Iris pigment epithelial cell (primary cell): ENCODE data around the gene C12orf43.
"Not testable (repeated sequence)": the region's sequence is repeated elsewhere in the genome, so short reads cannot be mapped to it uniquely, and the experiment has no call there.

Source experiments
- DNase-seq: peaks from one replicate; pipeline ENCODE4 v3.0.0-alpha.2; 2011; ENCODE audit warnings: low read depth

Gene C12orf43, protein sequence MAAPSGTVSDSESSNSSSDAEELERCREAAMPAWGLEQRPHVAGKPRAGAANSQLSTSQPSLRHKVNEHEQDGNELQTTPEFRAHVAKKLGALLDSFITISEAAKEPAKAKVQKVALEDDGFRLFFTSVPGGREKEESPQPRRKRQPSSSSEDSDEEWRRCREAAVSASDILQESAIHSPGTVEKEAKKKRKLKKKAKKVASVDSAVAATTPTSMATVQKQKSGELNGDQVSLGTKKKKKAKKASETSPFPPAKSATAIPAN

DNA sequence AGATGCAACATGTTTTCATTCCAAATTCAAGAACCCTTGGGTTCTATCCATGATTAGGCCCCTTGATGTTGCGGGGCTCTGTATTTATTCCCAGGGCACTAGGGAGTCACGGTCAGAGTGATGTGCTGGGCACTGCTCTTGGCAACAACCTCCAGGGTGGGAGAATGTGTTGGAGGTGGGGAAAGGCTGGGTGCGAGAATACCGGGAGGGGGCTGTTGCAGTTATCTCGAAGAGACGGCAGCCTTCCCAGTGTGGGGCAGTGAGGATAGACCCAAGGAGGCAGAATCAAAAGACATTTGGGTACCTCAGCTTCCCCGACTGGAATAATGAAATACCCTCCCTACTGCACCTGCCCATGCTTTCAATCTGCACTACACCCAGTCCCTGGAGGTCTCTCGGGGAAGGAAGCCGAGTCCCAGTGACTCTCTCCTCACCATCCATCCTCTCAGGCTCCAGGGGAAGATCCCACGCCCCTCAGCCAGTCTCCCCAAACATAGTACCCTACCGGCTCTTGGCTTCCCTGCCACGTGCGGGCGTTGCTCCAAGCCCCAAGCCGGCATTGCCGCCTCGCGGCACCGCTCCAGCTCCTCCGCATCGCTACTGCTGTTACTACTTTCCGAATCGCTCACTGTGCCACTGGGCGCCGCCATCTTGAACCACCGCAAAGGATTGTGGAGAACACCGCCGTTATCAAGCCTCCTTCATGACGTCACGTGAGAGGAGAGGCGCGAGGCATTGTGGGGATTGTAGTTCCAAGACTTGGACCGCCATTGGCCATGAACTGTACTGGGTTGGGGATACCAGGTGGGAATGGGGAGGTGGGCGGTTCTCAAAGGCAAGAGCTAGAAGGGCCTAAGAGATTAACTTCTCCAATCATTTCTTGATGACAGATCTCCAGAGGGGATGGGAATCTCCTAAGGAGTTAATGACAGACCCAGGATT is at the start of gene C12orf43:
Gene C12orf43, minus strand, starts transcription at position 663 of the 942 bp plus-strand sequence. Its CDS starts 13 bp downstream, at position 650.
- peak; percentile 88 for DNase-seq

DNA sequence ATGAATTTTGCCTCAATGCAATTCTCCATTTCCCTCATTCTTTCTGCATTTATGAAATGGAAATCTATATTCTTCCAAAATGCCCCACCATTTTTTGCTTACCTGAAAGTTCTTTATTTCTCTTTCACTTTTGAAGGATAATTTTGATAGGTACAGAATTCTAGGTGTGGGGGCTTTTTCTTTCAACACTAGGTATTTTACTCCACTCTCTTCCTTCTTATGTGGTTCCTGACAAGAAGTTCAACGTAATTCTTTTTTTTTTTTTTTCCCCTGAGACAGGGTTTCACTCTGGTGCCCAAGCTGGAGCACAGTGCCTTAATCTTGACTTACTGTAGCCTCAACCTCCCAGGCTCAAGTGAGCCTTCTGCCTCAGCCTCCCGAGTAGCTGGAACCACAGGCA is 49.1 kb upstream of the C12orf43 start:
- no peak for DNase-seq

DNA sequence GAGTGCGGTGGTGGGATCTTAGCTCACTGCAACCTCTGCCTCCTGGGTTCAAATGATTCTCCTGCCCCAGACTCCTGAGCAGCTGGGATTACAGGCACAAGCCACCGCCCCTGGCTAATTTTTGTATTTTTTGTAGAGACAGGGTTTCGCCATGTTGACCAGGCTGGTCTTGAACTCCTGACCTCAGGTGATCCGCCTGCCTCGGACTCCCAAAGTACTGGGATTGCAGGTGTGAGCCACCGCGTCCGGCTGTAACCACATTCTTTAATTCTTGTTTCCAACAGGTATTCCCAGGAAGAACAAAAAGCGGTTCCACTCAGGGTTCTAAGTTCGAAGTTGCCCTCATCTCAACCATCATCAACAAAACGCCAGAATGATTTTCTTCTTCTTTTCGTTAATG is 48.3 kb upstream of the C12orf43 start:
- not testable (repeated sequence) for DNase-seq

DNA sequence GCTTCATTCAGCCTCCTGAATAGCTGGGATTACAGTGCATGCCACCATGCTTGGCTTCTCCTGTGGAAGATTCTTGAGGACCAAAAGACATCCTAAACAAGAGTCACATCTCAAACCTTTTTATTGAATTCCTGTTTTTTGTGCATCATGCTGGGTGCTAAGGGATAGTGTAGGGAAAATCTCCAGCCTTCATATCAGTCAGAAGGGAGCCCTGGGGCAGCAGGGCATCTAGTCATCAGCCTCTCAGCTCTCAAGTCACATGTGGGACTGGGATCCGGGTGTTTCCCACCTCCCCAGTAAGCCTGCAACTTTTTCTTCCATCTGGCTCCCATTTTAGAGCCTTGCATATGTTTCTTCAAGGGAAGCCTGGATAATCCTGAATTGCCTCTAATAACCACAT is 47.8 kb upstream of the C12orf43 start:
- no peak for DNase-seq

DNA sequence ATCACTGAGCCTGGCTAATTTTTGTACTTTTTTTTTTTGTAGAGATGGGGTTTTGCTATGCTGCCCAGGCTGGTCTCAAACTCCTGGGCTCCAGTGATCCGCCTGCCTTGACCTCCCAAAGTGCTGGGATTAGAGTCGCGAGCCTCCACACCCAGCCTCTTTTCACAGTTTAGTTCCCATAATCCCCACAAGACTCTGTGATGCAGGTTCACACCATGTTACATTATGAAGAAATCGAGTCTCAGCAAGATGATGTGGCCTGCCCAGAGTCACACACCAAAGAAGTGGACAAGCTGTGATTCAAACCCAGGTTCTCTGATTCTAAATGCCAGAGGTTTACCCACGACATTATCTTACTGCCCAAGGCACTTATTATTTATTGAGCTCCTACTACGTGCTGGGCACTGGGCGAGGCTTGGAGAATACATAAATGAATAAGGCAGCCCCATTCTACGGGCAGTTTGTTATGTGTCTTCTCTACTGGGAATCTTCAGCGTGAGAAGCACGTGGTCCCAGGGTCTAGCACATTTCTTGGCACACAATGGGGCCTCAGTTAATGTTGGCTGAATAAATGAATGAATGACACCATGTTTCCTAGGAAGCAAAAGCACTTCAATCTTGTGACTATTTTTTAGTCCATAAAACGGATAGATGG is 46.2 kb upstream of the C12orf43 start:
- no peak for DNase-seq

DNA sequence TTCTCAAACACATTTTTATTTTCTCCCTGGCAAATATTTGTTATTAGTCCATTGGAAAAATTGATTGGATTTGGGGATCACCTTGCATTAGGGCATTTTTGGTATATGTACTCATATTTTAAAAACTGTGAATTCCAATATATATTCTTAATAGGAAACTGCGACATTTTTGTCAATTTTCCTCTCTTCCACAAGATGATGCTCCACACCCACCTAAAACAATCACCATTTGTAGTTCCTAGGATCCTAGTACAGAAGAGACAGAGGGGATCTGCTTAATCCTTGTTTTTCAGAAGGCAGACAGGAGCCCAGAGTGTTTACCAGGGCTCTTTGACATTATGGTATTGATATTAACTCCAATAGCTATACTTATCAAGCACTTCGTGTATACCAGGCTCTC is 45.5 kb upstream of the C12orf43 start:
- peak; percentile 4 for DNase-seq

DNA sequence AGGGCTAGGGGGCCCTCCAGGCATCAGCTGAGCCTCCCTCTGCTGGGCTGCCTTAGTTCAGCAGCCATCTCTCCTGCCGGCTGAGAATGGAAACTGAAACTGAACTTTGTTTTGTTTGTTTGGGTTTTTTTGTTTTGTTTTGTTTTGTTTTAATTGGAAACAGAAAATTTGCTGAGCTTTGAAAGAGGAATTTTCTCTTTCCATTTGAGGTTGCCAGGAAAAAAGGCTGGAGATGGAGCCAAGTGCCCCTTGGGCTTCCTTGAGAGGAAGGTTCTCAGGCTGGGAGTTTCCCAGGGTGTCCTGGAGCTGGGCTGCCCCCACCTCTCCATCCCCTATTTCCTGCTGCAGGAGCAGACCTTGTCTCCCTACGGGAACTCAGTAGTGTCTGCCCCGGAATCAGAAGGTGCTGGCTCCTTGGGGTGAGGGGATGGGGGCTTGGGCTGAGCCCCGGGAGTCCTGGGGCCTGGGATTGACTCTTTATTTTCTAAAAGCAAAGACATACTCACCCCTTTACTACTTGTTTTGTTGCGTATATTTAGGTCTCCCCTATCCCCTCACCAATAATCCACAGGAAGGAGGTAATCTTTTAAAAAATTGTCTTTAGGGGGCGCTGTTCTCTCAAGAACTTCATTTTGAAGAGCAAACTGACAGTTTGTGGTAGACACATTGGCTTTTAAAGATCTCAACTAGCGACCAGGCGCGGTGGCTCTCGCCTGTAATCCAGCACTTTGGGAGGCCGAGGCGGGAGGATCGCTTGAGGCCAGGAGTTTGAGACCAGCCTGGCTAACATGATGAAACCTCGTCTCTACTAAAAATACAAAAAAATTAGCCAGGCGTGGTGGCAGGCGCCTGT is 44.1 kb upstream of the C12orf43 start:
- DNase-seq, result peak; percentile 66

DNA sequence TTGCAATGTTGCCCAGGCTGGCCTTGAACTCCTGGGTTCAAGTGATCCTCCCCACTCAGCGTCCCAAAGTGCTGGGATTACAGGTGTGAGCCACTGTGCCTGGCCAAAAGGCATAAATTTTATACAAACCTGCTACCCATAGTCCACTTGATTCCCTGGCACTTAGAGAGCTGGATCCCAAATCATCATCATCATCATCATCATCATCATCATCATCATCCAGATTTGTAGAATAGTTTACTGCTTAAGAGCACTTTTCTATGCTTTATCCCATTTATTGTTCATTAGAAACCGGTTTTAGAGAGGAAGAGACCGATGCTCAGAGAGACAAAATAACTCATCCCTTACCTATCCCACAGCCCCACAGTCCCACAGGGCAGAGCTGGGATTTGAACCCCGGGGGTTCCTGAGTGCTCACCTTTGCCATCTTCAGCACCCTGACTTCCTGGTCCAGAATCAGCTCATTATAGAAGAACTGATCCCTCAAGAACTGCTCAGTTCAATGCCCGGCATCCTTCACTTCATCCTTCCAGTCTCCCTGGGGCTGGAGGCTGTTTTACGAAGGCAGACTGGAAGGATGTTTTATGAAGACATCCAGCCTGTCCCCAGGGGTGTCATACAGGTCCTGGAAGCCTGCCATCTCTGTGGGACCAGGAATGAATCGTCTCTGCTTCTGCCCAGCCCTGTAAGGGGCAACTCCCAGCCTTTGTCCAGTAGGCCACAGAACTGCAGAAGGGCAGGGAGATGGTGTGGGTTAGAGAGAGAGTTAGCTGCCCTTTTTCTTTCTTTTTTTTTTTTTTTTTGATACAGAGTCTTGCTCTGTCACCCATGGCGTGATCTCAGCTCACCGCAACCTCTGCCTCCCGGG is 43.0 kb upstream of the C12orf43 start:
- no peak for DNase-seq

DNA sequence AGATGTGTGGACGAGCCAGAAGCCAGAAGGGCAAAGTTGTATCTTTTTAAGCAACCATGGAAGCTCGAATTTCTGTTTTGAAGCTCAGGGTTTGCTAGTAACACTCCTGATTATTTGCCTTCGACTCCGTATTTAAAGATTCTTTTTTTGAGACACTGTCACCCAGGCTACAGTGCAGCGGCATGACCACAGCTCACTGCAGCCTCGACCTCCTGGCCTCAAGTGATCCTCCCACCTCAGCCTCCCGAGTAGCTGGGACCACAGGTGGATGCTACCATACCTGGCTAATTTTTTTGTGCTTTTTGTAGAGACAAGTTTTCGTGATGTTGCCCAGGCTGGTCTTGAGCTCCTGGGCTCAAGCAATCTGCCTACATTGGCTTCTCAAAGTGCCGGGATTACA is 41.5 kb upstream of the C12orf43 start:
- no peak for DNase-seq

DNA sequence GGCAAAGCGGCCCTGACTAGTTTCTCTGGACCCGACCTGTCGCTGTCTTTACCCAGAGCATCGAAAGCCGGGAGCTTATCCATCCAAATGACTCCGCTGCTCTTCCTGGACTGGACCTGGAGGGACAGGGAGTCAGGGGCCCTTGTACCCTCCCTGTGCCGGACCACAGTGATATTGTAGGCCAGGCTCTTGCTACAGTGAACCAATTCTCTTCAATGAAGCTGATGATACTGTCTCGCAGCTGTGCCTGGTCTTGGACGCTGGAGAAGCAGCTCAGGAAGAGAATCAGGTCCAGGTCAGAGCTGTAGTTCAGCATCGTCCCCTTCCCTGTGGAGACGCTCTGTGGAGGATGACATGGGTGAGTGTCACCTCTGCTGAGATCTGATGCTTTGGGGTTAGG is 37.4 kb upstream of the C12orf43 start:
- no peak for DNase-seq

DNA sequence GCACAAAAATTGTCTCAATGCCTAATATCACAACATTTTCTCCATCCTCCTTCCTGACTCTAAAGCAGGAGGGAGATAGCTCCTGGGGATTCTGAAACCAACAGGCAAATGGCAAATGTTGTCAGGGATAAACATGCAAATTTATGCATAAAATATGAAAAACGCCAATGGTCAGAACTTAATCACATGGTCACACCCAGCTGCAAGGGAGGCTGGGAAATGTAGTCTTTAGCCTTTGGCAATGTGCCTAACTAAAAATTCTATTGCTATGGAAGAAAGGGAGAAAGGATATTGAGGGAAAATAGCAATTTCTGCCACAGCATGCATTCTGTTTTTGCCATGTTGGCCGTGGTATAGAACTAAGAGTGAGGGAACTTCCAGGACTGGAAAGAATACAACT is 34.4 kb upstream of the C12orf43 start:
- peak; percentile 29 for DNase-seq

DNA sequence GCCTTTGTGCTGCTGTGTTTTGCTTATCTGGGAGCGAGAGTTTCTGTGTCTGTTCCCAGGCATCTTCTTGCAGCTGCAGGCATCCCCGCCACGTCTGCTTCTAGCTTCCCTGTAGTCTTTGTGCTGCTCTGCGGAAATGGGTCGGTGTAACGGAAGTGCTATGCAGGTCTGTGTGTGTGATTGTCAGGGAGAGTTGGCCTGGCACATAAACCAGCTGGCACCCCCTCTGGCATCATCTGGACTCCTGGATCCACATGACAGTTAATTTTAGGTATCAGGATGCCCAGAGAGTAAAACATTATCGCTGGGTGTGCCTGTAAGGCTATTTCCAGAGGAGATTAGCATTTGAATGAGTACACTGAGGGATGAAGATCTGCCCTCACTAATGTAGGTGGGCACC is 32.2 kb upstream of the C12orf43 start:
- DNase-seq, result no peak

DNA sequence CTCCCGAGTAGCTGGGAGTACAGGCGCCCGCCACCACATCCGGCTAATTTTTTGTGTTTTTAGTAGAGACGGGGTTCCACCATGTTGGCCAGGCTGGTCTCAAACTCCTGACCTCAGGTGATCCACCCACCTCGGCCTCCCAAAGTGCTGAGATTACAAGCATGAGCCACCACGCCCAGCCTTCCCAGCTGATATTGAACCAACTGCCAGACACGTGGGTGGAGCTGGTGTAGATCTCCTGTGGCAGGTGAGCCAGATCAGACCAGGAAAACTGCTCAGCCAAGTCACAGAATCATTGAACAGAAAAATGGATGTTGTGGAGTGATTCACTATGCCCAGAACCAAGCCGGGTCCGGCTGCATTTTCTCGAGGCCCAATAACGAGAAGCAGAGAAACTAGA is 31.1 kb upstream of the C12orf43 start:
- not testable (repeated sequence) for DNase-seq

DNA sequence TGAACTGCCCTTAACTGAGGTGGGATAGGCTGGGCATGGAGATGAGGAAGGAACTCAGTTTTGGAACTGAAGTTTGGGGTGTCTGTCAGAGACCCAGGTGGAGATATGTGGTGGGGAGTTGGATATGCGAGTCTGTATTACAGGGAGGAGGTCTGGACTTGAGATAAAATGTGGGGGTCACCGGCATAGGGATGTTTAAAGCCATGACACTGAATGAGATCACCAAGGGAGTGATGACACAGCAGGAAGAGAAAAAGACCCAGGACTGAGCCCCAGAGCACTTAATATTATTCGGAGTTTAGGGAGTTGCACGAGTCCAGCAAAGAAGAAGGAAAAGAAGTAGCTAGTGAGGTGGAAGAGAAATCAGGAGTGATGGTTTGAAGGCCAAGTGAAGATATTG is 26.8 kb upstream of the C12orf43 start:
- DNase-seq, result no peak

DNA sequence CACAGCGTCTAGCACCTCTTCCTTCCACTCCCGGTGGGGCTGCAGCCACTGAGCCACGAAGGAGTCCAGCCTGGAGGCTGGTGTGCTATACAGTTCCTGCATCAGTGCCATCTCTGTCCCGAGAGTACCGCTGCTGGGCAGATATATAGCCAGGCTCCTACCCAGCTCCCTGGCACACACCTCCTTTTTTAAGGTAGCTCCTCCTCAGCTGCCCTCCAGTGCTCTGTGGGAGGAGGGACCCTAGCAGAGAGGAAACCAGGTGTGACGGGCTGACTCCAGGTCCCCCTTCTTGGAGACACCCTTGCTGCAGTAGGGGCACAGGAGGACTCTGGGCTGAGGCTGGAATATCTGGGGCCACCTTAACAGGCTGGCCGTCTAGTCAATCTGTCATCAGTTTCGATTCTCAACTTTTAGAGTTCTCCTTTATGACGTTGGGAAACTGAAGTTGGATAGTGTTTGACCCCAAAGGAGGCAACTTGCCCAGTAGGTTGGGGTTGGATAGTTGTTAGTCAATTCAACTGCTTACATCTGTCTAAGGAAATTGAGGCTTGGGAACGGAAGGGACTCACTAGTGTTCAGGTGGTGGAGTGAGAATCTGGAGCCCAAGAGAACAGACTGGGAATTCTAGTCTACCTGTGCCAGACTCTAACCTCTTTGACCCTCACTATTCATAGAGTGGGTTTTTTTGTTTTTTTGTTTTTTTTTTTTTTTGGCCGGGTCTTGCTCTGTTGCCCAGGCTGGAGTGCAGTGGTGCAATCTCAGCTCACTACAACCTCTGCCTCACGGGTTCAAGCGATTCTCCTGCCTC is 22.8 kb upstream of the C12orf43 start, which contains the start of gene OASL:
Gene OASL, minus strand, starts transcription at position 386 of the 808 bp plus-strand sequence. Its CDS starts 275 bp downstream, at position 111.
- peak; percentile 64 for DNase-seq

DNA sequence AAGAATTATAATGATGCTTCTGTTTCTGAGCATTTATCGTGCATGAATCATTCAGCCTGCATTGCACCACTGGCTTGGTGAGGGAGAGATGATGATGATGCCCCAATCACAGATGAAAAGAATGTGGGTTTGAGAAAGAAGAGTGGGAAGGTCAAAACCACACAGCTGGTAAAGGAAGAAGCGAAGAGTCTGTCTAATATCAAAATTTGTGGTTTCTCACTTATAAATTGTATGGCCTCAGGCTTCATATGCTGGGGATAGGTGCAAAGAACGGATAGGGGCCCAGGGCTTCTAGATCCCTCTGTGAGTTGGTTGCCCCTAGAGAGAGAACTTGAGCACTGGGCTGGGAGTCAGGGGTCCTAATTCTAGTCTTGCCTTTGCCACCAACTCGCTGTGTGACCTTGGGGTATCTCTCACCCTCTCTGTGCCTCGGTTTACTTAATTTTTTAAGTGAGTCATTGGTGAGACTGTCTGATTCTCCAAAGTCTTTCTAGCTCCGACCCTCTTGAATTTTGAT is 20.6 kb upstream of the C12orf43 start:
- peak; percentile 87 for DNase-seq

DNA sequence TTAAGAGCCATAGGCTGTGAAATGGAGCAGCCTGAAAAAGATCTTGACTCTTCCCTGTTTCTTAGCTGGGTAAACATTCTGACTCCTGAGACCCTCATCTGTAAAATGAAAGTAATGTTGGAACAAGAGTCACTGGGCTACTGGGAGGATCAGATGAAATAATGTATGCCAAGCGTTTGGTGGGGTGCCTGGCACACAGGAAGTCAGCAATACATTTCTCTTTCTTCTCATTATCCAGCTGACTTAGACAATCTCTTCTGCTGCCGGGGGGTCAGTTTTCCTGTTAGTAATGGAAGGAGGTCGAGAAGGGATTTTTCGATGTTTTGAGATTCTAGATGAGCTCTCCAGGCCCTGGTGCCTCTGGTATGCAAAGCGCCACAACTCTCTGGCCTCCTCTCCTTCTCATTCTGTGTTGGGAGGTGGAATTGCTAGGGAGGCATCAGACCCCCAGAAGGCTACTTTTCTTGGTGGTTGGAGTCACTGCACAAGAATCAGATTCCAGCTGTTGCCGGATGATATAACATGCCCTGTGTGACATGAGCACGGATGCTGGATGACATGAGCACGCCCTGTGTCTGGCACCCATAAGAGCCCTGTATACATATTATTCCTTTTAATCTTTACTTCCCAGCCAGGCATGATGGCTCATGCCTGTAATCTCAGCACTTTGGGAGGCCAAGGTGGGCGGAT is 18.5 kb upstream of the C12orf43 start:
- DNase-seq, result no peak

DNA sequence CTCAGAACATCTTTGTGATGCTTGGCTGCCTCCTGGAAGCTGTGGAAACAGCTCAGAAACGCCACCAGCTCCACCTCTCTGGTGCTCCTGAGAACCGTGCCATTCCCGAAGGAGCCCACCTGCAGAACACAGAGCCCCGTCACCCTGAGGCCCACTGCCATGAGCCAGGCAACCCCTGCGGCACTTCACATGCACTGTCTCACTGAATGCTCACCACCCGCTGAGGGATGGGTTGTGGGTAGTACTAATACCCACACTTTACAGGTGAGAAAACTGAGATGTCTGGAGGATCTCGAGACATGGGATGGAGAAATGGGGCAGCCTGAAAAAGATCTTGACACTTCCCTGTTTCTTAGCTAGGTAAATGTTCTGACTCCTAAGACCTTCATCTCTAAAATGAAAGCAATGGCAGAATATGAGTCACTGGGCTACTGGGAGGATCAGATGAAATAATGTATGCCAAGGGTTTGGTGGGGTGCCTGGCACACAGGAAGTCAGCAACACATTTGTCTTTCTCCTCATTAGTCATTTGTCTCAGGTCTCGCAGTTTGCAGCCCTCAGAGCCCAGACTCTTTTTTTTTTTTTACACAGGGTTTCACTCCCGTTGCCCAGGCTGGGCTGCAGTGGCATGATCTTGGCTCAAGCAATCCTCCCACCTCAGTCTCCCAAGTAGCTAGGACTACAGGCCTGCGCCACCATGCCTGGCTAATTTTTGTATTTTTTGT is 17.5 kb upstream of the C12orf43 start:
- DNase-seq, result peak; percentile 34
